ENCODE results near the gene SPC25.
"Not testable (repeated sequence)": the region's sequence is repeated elsewhere in the genome, so short reads cannot be mapped to it uniquely, and the experiment has no call there.

The SPC25 gene

DNA sequence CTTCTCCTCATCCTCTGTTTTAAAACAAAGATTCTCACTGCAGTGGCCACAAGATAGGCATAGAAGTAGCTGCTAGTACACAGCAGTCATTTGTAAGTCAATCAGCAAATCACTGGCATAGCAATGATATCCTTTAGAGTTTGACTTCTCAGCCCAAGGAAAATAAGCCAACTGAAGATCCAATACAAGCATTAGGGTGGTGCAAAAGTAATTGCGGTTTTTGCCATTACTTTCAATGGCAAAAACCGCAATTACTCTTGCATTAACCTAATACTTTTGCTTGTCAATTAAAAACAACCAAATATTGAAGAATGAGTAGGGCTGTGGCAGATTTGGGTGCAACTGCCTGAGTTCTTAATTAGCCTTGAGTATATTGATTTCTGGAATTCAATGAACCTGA lies 13.7 kb upstream of the SPC25 start:
- no peak for DNase-seq (ENCODE audit: low read depth)

DNA sequence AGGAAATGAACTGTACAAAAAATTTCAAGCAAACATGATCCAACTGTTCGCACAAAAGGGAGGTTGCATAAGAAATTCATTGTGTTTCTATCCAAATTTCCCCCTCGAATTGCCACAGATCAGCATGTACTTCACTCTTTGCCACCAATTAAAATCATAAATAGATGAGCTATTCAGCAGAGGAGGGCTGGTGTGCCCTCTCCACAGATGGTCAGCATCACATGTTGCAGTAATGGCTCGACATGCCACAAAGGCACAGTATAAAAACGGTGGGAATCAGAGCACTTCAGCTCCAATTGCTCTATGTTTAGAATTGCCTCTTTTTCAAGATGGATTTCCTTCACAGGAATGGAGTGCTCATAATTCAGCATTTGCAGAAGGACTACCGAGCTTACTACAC lies 10.8 kb upstream of the SPC25 start, which contains the start of gene G6PC2:
Gene G6PC2, plus strand, starts transcription at position 289 of the 400 bp plus-strand sequence. Its CDS starts 41 bp downstream, at position 330.
- DNase-seq (ENCODE audit: low read depth) = no peak

DNA sequence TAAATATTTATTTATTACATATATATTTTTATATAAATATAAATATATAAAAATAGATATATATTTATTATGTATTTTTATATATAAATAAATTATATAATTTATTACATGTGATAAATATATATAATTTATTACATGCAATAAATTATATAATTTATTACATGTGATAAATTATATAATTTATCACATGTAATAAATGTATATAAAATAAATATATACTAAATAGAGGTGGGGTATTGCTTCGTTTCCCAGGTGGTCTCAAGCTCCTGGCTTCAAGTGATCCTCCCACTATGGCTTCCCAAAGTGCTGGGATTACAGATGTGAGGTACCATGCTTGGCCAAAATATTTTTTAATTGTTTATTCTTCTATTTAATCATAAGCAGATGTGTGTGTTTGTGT lies 7.2 kb upstream of the SPC25 start:
- DNase-seq (ENCODE audit: low read depth) = no peak

DNA sequence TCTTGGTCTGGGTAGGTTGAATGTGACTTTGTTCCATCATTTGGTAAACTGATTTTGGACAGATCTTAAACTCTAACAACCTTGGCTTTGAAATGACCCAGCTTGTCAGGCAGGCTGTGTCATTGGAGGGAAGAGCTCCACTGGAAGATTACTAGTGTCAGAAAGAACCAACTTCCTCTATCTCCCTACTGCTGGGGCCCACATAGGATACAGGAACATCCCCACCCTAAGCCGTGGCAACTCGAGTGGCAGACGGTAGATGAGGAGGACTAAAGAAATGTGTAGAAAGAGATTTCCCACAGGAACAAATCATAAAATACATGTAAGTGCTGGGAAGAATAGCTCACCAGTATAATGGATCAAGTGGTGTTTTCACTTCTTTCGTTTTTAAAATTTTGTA lies 6.6 kb upstream of the SPC25 start:
- DNase-seq (ENCODE audit: low read depth) = no peak

DNA sequence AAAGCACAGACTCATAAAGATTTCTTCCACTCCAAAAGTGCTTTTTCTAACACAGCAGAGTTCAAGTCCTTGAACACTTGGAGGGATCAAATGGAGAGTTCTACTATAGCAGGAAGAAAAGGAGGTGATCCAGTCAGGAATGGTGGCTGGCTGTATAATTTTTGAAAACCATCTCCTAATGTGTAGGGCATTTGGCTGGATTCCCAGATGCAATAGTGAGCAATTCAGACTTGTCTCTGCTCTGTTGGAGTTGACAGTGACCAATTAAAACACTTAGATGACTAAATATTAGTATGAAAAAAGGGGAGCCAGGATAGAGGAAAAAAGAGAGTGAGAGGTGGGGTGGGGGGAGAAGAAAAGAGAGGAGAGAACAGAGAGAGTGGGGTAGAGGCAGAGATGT lies 5.5 kb upstream of the SPC25 start:
- no peak for DNase-seq (ENCODE audit: low read depth)

DNA sequence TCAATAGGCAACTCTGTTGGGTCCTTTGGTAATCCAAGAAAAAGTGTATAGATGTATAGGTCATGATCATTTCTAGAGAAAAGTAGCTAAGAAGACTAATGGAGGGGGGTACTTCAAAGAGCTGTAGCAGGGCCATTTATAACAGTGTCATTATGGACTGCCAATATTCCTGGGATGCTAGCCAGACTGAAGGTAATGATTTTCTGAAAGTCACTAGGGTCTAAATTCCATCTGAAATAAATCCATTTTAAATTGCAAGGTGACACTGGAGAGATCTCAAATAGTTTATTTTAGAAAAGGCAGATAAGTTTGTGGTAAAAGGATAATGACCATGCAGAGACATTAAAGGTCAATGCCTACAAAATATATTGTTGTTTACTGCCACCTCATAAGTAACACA lies 4.5 kb upstream of the SPC25 start:
- DNase-seq (ENCODE audit: low read depth) = no peak

DNA sequence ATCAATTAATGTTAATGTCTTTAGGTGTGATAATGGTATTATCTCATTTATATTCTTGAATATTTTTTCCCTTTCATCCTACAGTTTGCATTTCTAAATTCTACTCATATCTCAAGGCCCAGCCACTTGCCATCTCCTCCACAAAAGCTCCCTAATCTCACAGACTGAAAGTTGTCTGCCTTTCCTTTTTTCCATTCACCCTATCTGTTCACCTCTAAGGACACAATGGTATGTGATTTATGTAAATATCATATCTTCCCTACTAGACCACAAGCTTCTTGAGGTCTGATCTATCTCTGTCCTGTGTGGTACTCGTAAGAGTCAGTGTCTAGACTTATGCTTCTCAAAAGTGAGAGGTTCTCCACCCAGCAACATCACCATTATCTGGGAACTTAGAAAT lies 3.9 kb upstream of the SPC25 start:
- DNase-seq (ENCODE audit: low read depth) = no peak

DNA sequence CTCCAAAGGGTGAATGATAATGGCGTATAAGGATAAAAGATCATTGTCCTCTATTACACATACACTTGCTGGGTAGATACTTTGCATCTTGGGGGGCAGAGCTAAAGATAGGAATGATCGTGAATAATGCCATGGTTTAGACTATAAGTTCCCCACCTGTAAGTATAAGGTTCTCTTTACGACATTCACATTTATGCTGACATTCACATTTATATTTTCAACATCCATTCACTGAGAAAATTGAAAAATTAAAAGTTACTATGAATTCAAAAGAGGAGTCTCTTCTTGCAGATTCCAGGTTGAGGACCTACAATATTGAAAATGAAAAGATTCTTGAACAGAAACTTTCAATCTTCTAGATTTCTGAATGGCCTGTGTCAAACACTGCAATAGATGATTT lies 2.1 kb upstream of the SPC25 start:
- no peak for DNase-seq (ENCODE audit: low read depth)

DNA sequence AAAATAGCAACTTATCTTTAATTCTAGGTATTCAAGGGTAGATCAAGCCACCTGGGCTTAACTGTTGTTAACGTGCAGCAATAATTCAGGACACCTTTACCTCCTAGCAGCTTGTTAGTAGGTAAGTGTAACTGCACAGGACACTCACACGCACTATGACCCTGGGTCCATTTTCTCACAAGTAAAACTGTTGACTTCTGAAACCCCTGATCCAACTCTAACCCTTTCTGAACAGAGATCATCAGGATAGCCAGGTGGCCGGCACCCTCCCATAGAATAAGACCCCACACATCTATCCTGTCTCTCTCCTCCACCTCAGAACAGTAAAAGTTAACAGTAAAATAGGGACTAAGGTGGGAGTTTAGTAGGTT lies 610 bp downstream of the SPC25 start:
- DNase-seq (ENCODE audit: low read depth) = no peak

DNA sequence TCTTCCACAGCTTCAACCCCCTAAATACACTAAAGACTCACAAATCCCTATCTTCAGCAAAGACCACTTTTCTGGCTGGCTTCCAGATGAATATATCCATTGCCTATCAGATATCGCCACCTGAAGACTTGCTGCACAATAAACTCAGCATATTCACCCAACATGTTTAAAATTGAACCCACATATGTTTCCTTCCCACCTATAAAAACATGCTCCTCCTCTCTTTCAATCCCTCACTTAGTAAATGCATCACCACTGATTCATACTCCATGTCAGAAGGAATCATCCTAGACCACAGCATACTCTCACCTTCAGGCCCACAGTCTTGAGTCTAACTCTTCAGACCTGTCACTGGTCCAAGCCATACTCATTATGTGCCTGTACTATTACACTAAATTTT lies 5.3 kb downstream of the SPC25 start:
- no peak for DNase-seq (ENCODE audit: low read depth)

DNA sequence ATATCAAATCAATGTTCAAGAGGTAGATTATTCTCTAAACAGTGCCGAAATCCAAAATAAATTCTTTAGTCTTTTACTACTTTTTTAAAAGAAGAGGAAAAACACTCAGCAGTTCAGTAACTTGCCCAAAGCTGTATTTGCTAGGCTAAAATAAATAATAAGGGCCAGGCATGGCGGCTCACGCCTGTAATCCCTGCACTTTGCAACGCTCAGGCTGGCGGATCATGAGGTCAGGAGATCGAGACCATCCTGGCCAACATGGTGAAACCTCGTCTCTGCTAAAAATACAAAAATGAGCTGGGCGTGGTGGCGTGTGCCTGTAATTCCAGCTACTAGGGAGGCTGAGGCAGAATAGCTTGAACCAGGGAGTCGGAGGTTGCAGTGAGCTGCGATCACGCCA lies 8.1 kb downstream of the SPC25 start:
- not testable (repeated sequence) for DNase-seq (ENCODE audit: low read depth)

DNA sequence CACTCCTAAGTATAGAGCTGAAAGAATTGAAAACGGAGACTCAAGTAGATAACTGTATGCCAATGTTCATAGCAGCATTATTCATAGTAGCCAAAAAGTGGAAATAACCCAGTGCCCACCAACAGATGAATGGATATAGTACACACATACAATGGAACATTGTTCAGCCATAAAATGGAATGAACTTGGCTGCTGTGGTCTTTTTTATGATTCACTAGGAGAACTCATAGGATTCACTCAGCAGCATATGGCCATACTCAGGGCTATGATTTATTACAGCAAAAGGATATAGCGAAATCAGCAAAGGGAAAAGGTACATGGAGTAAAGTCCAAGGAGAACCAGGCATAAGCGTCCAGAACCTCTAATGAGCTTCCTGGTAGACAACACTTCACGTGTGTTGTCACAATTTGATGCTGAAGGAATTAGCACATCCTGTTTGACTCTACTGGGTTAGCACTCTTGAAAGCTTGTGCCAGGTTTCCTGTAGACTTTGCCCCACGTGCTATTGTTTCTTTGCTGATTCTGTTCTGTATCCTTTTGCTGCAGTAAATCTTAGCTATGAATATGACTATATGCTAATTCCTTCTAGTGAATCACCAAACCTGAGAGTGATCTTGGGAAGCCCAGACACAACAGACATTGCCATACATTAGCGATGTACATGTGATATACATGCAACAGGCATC lies 15.7 kb downstream of the SPC25 start:
- DNase-seq (ENCODE audit: low read depth) = no peak

DNA sequence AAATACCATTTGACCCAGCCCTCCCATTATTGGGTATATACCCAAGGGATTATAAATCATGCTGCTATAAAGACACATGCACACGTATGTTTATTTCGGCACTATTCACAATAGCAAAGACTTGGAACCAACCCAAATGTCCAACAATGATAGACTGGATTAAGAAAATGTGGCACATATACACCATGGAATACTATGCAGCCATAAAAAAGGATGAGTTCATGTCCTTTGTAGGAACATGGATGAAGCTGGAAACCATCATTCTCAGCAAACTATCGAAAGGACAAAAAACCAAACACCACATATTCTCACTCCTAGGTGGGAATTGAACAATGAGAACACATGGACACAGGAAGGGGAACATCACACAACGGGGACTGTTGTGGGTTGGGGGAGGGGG lies 19.4 kb downstream of the SPC25 start:
- DNase-seq (ENCODE audit: low read depth) = not testable (repeated sequence)

DNA sequence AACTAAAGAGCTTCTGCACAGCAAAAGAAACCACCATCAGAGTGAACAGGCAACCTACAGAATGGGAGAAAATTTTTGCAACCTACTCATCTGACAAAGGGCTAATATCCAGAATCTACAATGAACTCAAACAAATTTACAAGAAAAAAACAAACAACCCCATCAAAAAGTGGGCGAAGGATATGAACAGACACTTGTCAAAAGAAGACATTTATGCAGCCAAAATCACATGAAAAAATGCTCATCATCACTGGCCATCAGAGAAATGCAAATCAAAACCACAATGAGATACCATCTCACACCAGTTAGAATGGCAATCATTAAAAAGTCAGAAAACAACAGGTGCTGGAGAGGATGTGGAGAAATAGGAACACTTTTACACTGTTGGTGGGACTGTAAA lies 19.9 kb downstream of the SPC25 start:
- not testable (repeated sequence) for DNase-seq (ENCODE audit: low read depth)

DNA sequence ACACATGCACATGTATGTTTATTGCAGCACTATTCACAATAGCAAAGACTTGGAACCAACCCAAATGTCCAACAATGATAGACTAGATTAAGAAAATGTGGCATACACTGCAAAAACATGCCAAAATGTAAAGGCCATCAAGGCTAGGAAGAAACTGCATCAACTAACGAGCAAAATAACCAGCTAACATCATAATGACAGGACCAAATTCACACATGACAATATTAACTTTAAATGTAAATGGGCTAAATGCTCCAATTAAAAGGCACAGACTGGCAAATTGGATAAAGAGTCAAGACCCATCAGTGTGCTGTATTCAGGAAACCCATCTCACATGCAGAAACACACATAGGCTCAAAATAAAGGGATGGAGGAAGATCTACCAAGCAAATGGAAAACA lies 23.1 kb downstream of the SPC25 start:
- not testable (repeated sequence) for DNase-seq (ENCODE audit: low read depth)

DNA sequence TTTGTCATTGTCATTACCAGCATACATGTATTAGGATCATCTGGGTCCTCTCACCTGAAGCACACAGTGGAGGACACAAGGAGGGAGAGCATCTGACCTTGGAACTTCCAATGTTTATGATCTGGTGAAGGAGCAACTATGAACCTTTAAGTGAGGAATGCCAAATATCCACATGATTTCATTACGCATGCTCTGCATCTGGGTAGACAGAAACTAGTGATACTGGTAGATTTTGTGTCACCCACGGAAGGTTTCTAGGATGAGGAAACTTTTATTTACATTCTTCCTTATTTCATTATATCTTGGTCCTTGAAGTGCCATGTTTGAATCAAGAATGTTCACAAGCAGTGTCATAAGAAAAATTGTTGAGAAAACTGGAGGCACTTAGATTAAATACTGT lies 32.1 kb downstream of the SPC25 start:
- DNase-seq (ENCODE audit: low read depth) = no peak

DNA sequence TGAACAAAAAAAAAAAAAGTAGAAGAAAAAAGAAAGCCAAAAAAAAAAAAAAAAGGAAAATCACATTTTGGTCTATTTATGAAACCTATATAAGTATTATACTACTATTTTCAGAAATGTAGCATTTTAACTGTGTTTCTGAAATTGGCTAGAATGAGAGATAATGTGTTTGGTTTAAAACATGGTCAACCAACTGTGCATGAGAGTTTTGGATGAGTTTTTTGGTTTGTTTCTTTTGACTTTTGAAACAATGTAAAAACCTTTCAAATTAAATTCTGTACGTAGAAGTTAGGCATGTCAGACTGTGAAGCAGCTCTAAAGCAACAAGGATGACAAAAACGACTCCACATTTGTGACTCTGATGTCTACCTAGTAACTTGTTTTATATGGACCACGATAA lies 34.6 kb downstream of the SPC25 start:
- DNase-seq (ENCODE audit: low read depth) = no peak

DNA sequence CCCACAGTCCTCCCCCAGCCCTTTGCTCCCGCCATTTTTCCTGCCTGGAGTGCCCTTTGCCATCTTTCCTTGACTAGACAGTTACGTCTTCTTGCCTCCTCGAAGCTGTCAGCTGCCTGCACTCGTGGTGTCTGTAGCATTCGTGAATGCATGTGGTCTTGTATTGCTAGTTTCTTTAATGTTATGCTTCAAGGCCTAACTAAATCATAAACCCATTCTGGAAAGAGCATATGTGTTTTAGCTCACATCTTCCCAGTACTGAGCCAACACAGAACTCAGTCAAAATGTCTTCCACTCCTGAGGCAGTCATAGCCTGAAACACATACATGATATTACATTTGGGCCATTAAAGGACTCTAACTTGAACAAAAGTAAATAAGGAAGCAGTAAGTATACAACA lies 35.6 kb downstream of the SPC25 start:
- no peak for DNase-seq (ENCODE audit: low read depth)

DNA sequence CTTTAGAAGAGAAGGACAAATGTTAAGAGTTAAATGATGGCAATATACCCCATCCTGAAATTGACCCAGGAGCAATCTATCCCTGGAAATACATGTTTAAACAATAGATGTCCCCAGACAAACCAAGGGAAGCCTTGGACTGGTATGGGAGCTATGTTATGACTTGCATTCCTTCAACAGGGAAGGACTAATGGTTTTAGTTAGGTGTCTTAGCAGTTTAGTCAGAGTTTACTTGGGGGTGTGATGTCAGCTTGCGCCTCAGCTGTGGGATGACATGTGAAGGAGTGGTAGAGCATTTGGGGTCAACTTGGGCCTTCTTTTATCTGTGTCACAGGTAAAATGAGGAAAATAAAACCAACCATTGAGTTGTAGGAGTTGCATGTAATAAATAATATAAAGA lies 36.8 kb downstream of the SPC25 start:
- no peak for DNase-seq (ENCODE audit: low read depth)

DNA sequence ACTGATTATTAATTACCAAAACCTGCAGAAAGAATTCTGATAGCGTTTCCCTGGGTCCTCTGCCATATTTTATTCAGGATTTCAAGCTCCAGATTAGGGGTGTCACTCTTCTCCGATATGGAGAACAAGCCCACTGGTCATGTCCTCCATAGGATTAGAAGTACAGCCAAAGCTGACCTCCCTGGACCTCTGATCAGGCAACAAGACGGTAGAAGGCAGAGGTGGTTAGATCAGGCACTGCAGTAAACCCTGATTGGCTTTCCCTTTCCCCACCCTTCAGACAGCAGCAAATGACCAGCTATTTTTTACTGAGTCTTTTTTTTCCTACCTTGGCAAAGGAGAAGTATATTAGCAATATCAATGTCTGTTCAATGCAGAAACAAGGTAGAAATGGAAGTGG lies 37.7 kb downstream of the SPC25 start:
- no peak for DNase-seq (ENCODE audit: low read depth)

DNA sequence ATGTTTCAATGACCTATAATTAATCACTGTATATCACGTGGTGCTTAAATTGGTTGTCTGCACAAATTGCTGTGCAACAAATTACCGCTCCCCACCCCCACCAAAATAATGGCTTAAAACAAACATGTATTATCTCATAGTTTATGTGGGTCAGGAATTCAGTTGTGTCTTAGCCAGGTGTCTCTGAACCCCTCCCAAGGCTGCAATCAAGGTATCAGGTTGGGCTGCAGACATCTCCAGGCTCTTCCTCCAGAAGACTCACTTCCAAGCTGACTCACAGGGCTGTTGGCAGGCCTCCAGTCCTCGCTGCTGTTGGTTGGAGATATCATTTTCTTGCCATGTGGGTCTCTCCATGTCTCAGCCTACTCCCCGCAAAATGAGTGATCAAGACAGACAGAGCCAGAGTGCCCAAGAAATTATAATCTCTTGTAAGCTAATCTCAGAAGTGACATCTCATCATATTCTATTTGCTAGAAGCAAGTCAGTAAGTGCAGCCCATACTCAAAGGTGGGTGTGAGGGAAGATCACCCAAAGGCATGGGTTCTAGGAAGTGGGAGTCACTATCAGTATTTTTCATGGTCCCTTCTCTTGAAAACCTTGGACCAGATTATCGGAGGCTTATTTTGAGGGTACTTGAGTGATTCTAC lies 38.4 kb downstream of the SPC25 start:
- no peak for DNase-seq (ENCODE audit: low read depth)

DNA sequence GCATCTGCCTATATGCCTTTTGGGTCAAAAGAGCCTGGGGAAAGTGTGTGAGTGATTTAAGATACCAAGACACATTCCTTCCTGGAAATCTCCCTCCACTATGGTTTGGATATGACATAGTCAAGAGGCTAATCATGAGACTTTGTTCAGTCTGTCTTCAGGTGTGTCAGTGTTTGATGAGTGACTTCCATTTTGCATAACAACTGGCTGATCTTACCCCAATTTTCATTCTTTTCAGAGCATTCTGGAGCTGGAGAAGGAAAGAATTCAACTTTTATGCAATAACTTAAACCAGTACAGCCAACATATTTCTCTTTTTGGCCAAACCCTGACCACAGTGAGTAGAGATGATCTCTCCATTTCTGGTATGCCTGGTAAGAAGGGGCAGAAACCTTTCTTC lies 39.4 kb downstream of the SPC25 start:
- DNase-seq (ENCODE audit: low read depth) = no peak

DNA sequence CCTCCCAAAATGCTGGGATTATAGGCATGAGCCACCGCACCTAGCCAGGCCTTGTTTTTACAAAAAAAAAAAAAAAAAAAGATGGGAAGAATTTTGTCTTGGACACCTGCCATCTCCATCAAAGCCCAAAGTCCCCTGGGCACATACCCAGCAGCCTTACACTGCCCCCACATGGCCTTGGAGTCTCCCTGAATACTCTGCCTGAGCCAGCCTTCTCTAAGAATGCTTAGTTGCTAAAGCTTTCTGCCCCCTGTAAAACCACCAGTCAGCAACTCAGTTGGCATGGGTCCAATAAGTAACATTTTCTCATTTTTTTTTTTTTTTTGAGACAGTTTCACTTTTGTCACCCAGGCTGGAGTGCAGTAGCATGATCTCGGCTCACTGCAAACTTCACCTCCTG lies 40.6 kb downstream of the SPC25 start:
- DNase-seq (ENCODE audit: low read depth) = no peak

DNA sequence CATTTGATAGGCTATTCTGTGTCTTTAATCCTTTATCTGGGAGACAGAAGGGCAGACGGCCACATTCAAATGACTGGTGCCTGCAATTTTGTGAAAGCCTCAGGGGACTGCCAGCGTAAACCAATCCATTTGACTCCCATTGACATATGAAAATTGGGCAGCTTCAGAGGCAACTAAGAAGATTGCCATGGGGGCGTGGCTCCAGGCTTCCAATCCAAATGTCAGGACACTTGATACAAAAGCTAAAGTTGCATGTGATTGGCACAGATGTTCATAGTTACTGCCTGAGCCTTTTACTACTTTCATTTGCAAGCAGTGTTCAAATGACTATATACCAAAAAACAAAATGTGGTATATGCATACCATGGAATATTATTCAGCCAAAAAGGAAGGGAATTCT lies 42.0 kb downstream of the SPC25 start:
- DNase-seq (ENCODE audit: low read depth) = no peak
